ENCODE results near the gene PRDM4. TPM values are rescaled to one million over a fixed set of nuclear protein-coding genes. Genes with fewer than 3 reads are reported as not detected.

PRDM4 gene, protein sequence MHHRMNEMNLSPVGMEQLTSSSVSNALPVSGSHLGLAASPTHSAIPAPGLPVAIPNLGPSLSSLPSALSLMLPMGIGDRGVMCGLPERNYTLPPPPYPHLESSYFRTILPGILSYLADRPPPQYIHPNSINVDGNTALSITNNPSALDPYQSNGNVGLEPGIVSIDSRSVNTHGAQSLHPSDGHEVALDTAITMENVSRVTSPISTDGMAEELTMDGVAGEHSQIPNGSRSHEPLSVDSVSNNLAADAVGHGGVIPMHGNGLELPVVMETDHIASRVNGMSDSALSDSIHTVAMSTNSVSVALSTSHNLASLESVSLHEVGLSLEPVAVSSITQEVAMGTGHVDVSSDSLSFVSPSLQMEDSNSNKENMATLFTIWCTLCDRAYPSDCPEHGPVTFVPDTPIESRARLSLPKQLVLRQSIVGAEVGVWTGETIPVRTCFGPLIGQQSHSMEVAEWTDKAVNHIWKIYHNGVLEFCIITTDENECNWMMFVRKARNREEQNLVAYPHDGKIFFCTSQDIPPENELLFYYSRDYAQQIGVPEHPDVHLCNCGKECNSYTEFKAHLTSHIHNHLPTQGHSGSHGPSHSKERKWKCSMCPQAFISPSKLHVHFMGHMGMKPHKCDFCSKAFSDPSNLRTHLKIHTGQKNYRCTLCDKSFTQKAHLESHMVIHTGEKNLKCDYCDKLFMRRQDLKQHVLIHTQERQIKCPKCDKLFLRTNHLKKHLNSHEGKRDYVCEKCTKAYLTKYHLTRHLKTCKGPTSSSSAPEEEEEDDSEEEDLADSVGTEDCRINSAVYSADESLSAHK
- total RNA-seq (10 to 100 TPM; 33.8 to 40.4 TPM), polyA plus RNA-seq (10 to 100 TPM; 11.1 to 19.1 (median 11.4) TPM), total RNA-seq (40.8 to 78.9 (median 74.2) reads per million in 6 experiments)

DNA sequence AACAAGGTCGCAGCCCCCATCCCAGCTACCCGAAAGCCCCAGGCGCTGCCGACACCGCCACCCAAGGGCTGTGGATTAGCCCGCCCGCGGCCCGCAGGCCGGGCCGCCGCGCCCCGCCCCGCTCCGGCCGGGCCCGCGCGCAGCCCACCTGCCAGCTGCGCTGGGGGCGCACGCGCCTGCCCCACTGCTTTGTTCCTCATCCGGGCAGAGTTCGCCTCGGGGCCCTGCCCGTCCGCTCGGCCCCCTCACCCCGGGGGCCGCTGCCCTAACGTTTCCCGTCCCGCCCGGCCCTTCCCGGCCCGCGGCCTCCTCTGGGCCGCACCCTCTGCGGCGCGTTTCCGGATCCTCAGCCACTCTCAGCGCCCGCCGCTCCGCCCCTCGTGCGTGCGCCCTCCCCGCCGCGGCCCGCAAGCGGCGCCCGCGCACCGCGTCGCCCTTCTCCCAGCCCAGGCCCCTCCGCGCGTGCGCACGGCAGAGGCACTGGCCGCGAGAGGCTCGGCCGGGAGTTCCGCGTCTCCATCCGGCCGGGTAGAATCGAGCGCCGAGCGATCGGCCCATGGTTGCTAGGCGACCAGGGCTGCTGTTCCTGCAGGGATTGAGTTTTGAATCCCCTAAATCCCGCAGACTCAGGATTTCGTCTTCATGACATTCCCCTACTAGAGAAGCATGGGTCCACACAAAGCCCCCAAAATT, at the start of gene PRDM4:
Gene PRDM4 (minus strand): TSS at position 329 of the 693 bp plus-strand sequence. CDS start 622 bp downstream, outside the sequence.
- peaks cover 12 to 39% (median 33%) of the 10 kb centered on the region in 4 donors for H3K4me1 Mint-ChIP-seq
- POLR2A ChIA-PET = interaction anchor here (1.0 kb wide), 1 partner anchor 440 kb away, joined by 3 read pairs; no protein-coding TSS in a partner anchor
- H3K36me3 Mint-ChIP-seq = peaks cover 0 to 22% (median 0%) of the 10 kb centered on the region in 3 donors
- peaks cover 0 to 2% (median 0%) of the 10 kb centered on the region in 9 donors for H3K9me3 Mint-ChIP-seq
- DNase-seq (peak; percentile 82 to 94 (median 90)), ATAC-seq (peak; percentile 92 to 96)
- no peaks in the 10 kb centered on the region for H3K27me3 Mint-ChIP-seq
- peak within 1 kb of the TSS; percentile 83 to 93 (median 90) for H3K4me3 Mint-ChIP-seq
- peak within 1 kb of the TSS; percentile 82 to 96 (median 93) for H3K27ac Mint-ChIP-seq

DNA sequence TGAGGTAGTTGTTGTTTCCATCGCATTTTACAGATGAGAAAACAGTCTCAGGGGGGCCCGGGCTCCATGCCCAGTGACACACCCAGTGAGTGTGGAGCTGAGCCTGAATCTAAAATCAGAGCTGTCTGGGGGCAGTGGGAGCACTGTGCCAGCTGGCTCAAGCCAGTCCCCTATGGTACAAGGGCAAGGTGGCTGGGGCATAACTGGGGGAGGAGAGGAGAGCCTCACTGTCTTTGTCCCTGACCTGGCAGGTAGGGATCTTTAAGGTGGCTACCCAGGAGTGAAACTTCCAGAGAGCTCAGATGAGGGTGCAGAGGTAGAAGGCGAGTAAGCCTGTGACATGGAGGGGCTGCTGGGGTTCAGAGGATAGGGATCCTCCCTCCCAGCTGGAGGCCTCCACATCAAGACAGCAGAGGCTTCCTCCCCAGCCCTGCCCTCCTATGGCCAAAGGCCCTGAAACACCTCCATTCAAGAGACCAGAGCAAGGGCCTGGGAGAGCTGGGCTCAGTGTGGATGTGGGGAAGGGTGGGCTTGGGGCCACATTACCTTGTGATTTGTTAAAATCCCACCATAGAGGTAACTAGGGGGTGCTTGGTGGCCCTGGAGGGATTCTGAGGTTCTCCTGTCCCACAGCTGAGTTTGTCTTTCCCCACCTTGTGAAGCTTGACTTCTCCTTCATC, 46.7 kb upstream of the PRDM4 start:
- POLR2A ChIA-PET = no interaction called here
- peaks cover 6 to 21% (median 20%) of the 10 kb centered on the region in 5 donors for H3K27me3 Mint-ChIP-seq
- no peak for DNase-seq
- H3K9me3 Mint-ChIP-seq = no peaks in the 10 kb centered on the region
- H3K4me1 Mint-ChIP-seq = no peaks in the 10 kb centered on the region
- no peak for ATAC-seq
- H3K27ac Mint-ChIP-seq = no peak overlapping the region
- H3K4me3 Mint-ChIP-seq = no peak overlapping the region
- no peaks in the 10 kb centered on the region for H3K36me3 Mint-ChIP-seq

DNA sequence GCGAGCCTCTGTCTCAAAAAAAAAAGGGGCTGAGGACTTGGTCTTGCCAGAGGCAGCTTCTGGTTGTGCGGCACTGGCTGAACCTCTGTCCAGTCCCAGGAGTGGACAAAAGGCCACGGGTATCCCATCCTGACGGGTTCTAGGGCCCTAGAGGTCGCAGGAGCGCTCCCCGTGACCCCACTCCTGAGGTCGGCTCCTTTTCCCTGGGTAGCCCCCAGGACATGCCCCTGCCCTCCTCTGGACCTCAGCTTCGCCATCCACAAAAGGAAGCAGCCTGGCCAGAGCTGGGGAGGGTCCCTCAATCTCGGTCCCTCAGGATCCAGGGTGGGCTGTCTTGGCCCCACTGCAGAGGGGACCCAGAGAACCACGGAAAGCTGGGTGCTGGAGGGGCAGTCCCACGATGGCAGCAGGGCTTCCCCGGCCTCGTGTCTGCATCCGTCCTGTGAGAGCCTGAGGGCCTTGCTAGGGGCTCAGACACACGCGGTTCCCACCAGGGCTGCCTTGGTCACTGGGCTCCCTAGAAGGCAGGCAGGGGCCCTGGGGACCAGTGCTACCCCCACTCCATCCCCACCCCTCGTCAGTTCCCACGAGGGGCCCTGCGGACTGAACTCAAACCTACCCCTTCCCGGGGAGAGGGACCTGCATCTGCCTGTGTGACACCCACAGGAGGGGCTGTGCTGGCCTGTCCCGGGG, 44.7 kb upstream of the PRDM4 start:
- Mint-ChIP-seq H3K27ac (no peak overlapping the region), H3K4me1 (peaks cover 0 to 2% (median 0%) of the 10 kb centered on the region in 4 donors), H3K36me3 (no peaks in the 10 kb centered on the region), H3K9me3 (no peaks in the 10 kb centered on the region), H3K27me3 (peaks cover 8 to 20% (median 13%) of the 10 kb centered on the region in 5 donors), H3K4me3 (no peak overlapping the region)
- POLR2A ChIA-PET = no interaction called here
- no peak for ATAC-seq
- DNase-seq = no peak

DNA sequence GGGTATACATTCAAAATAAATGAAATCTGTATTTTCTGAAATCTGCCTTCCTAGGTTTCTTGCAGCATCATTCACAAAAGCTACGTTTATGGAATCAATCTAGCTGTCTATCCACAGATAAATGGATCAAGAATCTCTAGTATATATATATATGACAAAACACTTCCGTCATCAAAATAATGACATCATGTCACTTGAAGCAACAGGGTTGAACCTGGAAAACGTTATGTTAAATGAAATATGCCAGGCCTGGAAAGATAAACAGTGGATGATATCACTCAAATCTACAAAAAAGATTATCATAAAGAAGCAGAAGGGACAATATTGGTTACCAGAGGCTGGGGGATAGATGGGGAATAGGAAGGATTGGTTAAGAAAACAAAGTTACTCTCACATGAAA, 42.2 kb upstream of the PRDM4 start:
- no peaks in the 10 kb centered on the region for H3K36me3 Mint-ChIP-seq
- no peak overlapping the region for H3K4me3 Mint-ChIP-seq
- DNase-seq (no peak), ATAC-seq (no peak)
- POLR2A ChIA-PET = no interaction called here
- H3K4me1 Mint-ChIP-seq = peaks cover 0 to 2% (median 0%) of the 10 kb centered on the region in 4 donors
- H3K27ac Mint-ChIP-seq = no peak overlapping the region
- no peaks in the 10 kb centered on the region for H3K9me3 Mint-ChIP-seq
- peaks cover 6 to 20% (median 10%) of the 10 kb centered on the region in 5 donors for H3K27me3 Mint-ChIP-seq

DNA sequence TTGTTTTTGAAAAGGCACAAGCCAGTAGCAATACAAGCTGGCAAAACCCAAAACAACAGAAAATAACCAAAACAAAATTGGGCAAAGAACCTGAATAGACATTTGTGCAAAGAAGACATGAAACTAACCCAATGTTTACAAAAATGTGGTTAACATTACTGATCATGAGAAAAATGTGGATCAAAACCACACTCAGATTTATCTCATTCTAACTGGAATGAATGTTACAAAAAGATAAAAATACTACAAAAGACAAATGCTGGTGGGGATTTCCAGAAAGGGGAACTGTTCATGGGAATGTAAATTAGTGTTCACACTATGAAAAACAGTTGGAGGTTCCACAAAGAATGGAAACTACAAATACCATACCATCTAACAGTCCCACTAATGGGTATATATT, 40.2 kb upstream of the PRDM4 start:
- Mint-ChIP-seq H3K27me3 (peaks cover 2 to 21% (median 13%) of the 10 kb centered on the region in 5 donors), H3K9me3 (no peaks in the 10 kb centered on the region), H3K27ac (no peak overlapping the region), H3K4me1 (peaks cover 0 to 2% (median 0%) of the 10 kb centered on the region in 4 donors), H3K36me3 (no peaks in the 10 kb centered on the region), H3K4me3 (no peak overlapping the region)
- DNase-seq = no peak
- ATAC-seq = no peak
- POLR2A ChIA-PET = interaction anchor here (0.6 kb wide), 1 partner anchor 893 kb away, joined by 3 read pairs; no protein-coding TSS in a partner anchor

DNA sequence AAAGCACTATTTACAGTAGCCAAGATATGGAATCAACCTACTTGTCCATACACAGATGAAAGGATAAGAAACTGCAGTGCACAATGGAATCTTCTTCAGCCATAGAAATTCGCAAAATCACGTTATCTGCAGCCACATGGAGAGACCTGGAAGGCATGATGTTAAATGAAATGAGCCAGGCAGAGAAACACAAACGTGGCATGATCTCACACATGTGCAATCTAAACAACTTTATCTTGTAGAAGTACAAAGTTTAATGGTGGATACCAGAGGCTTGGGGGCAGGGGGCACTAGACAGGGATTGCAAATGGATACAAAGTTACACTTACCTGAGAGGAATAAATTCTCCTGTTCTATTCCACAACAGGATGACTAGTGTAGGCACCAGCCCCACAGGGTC, 37.6 kb upstream of the PRDM4 start:
- no peak for ATAC-seq
- Mint-ChIP-seq H3K27ac (no peak overlapping the region), H3K27me3 (peaks cover 18 to 46% (median 30%) of the 10 kb centered on the region in 5 donors), H3K4me3 (no peak overlapping the region), H3K36me3 (no peaks in the 10 kb centered on the region), H3K4me1 (peaks cover 0 to 2% (median 0%) of the 10 kb centered on the region in 4 donors), H3K9me3 (peaks cover 0 to 2% (median 0%) of the 10 kb centered on the region in 9 donors)
- DNase-seq = no peak
- POLR2A ChIA-PET = no interaction called here

DNA sequence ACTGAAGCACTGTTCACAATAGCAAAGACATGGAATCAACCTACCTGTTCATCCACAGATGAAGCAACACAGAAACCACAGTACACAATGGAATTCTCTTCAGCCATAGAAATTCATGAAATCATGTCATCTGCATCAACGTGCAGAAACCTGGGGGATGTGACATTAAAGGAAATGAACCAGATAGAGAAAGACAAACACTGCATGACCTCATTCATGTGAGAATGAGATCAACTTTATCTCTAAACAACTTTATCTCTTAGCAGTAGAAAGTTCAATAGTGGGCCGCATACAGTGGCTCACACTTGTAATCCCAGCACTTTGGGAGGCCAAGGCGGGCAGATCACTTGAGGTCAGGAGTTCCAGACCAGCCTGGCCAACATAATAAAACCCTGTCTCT, 33.5 kb upstream of the PRDM4 start:
- Mint-ChIP-seq H3K4me3 (no peak overlapping the region), H3K27me3 (peaks cover 17 to 58% (median 31%) of the 10 kb centered on the region in 5 donors), H3K4me1 (no peaks in the 10 kb centered on the region), H3K36me3 (peaks cover 0 to 11% (median 2%) of the 10 kb centered on the region in 3 donors), H3K27ac (no peak overlapping the region), H3K9me3 (peaks cover 0 to 18% (median 2%) of the 10 kb centered on the region in 9 donors)
- ATAC-seq (no peak), DNase-seq (no peak)
- POLR2A ChIA-PET = no interaction called here

DNA sequence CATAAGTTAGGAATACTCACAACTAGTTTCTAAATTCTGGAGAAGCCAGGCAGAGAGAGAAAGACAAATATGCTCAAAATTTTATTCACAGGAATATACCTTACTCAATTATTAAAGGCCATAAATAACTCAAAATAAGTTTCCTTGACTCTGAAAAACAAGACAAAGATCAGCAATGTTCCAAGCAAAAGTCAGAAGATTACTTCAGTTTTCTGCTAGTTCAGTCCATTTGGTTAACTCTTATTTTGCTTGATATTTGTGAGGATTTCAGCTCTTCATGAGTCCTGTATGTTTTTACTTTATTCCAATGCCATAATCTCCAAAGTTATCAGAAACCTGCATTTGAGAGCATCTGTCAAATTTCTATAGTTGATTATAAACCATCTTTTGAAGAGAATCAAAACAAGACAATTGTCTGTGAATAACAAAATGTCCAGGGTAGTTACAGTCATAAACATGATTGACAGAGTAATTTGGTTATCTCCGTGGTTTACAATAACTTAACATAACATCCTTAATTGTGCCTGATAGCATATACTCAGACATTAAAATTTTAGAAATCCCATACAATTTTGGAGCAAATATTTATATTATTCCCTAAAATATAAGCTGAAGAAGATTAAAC, 30.6 kb upstream of the PRDM4 start:
- DNase-seq = no peak
- no peak for ATAC-seq
- H3K27me3 Mint-ChIP-seq = peaks cover 11 to 42% (median 28%) of the 10 kb centered on the region in 5 donors
- POLR2A ChIA-PET = no interaction called here
- no peak overlapping the region for H3K27ac Mint-ChIP-seq
- no peaks in the 10 kb centered on the region for H3K4me1 Mint-ChIP-seq
- H3K4me3 Mint-ChIP-seq = no peak overlapping the region
- H3K9me3 Mint-ChIP-seq = peaks cover 0 to 18% (median 2%) of the 10 kb centered on the region in 9 donors
- H3K36me3 Mint-ChIP-seq = peaks cover 0 to 11% (median 2%) of the 10 kb centered on the region in 3 donors

DNA sequence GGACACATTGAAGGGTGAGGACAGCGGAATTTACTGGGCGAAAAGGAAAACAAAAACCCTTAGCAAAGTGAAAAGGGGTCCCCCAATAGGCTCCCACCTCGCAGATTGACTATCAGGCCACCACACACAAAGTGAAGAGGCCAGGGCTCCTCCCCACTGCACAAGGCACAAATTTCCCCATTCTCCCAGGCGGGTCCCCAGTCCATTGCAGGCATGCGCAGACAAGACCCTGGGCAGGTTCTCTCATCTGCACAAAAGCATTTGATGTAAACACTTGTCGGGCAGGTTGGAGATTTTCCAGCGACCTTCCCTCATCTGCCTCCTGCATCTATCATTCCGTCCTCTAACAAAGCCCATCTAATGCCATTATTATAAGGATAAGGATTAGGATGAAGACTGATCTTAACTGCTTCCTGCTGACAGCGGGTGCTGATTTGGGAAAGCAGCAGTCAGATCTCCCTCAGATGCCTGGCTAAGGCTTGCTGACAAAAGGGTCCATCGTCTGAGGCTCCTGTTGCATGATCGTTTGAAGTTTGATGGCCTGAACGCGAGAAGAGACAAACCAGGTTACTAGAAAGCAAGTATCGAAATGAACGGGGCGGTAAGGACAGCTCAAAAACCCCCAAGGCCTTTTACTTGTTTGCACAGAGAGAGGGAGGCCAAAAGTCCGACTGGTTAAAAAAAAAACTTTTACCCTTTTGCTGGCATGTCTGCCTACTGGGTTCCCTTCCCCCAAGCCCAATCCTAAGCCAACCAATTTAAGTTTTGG, 27.9 kb upstream of the PRDM4 start:
- no peak overlapping the region for H3K27ac Mint-ChIP-seq
- DNase-seq (no peak), ATAC-seq (no peak)
- H3K36me3 Mint-ChIP-seq = peaks cover 0 to 11% (median 2%) of the 10 kb centered on the region in 3 donors
- POLR2A ChIA-PET = no interaction called here
- H3K4me1 Mint-ChIP-seq = no peaks in the 10 kb centered on the region
- peaks cover 3 to 15% (median 12%) of the 10 kb centered on the region in 5 donors for H3K27me3 Mint-ChIP-seq
- no peak overlapping the region for H3K4me3 Mint-ChIP-seq
- peaks cover 0 to 18% (median 2%) of the 10 kb centered on the region in 9 donors for H3K9me3 Mint-ChIP-seq

DNA sequence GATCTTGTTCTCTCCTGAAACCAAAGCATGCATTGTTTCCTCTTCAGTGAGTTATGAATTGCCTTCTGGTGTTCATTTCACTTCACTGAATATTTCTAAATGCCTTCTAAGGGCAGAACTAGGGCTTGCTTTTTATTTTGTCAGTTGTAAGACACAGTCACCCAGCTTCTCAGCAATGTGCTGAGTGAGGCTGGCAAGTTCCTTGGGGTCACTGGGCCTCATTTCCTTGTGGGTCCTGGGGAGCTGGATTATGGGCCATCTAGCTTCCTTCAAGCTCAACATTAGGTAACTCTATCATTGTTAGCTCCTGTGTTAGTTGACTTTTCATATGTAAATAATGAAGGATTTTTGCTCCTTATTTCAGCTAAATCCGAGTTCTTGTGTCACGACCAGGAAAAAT, 27.3 kb upstream of the PRDM4 start:
- no peak for ATAC-seq
- POLR2A ChIA-PET = interaction anchor here (0.6 kb wide), 1 partner anchor 906 kb away, joined by 4 read pairs; no protein-coding TSS in a partner anchor

More for the DNA sequence above, 27.3 kb upstream of the PRDM4 start:
- Mint-ChIP-seq H3K27ac (no peak overlapping the region), H3K9me3 (peaks cover 0 to 17% (median 2%) of the 10 kb centered on the region in 9 donors), H3K36me3 (peaks cover 0 to 11% (median 2%) of the 10 kb centered on the region in 3 donors), H3K4me3 (no peak overlapping the region), H3K27me3 (peaks cover 1 to 11% (median 9%) of the 10 kb centered on the region in 5 donors), H3K4me1 (no peaks in the 10 kb centered on the region)
- no peak for DNase-seq
